IMR-90 (cell line): Measurements from ENCODE around the gene GNAZ. TPM values are rescaled to one million over a fixed set of nuclear protein-coding genes. Genes with fewer than 3 reads are reported as not detected.

Experiments
- ATAC-seq: fragments of 200-7000 bp; cut with Tn5 transposase; 2 replicates; pipeline ENCODE4 v1.9.1; 2020; ENCODE audit warnings: low read depth, mild to moderate bottlenecking, moderate library complexity
- BruUV-seq: library from RNA; stranded (reverse); fragments of 400-500 nt; replicated peaks from 2 replicates; lab custom pipeline; 2021; lab: Mats Ljungman, UMichigan
- CTCF ChIA-PET: fragments of 300-600 bp; formaldehyde crosslinking; extraction: SDS; loops from one replicate; lab custom pipeline; 2021; ENCODE audit warnings: antibody characterized with exemption; lab: Yijun Ruan, JAX
- POLR2A ChIA-PET: fragments of 300-600 bp; sonication (Branson Sonifier 250); formaldehyde crosslinking; loops from one replicate; lab custom pipeline; 2022; ENCODE audit warnings: antibody characterized with exemption; ENCODE audit not compliant: unreplicated experiment; lab: Charles Lee
- DNase-seq: peaks from one replicate; pipeline ENCODE4 v3.0.0; 2013
- H2AFZ ChIP-seq: replicated peaks from 2 replicates; pipeline ENCODE3; 2013; ENCODE audit warnings: low read length, mild to moderate bottlenecking; ENCODE audit not compliant: poor library complexity
- H2AK5ac ChIP-seq: 2 replicates; pipeline ENCODE4 v1.6.1; 2013; ENCODE audit warnings: low read depth, low read length, inconsistent platforms
- H2AK9ac ChIP-seq: replicated peaks from 2 replicates; pipeline ENCODE3; 2013; ENCODE audit warnings: mild to moderate bottlenecking, low read depth, low read length, moderate library complexity; ENCODE audit not compliant: poor library complexity
- H2BK120ac ChIP-seq: 2 replicates; pipeline ENCODE4 v1.6.1; 2013; ENCODE audit warnings: low read depth, low read length, inconsistent platforms
- H2BK15ac ChIP-seq: 3 replicates; pipeline ENCODE4 v1.6.1; 2013; ENCODE audit warnings: low read depth, low read length, inconsistent platforms
- H2BK20ac ChIP-seq: 2 replicates; pipeline ENCODE4 v1.6.1; 2013; ENCODE audit warnings: low read depth, mild to moderate bottlenecking, inconsistent platforms, low read length, moderate library complexity
- H2BK5ac ChIP-seq: 2 replicates; pipeline ENCODE4 v1.6.1; 2013; ENCODE audit warnings: mild to moderate bottlenecking, low read depth, low read length, inconsistent platforms; ENCODE audit not compliant: poor library complexity, severe bottlenecking
- H3K14ac ChIP-seq: replicated peaks from 2 replicates; pipeline ENCODE4 v1.6.1; 2013; ENCODE audit warnings: low read depth, low read length, inconsistent platforms
- H3K18ac ChIP-seq: 2 replicates; pipeline ENCODE4 v1.6.1; 2013; ENCODE audit warnings: low read depth, low read length, control low read depth
- H3K23ac ChIP-seq: 2 replicates; pipeline ENCODE4 v1.6.1; 2013; ENCODE audit warnings: low read depth, low read length, inconsistent platforms
- H3K27ac ChIP-seq: 2 replicates; pipeline ENCODE4 v1.5.1; 2013; ENCODE audit warnings: mild to moderate bottlenecking, control low read depth, low read length; ENCODE audit not compliant: insufficient read depth
- H3K27me3 ChIP-seq: 2 replicates; pipeline ENCODE4 v1.6.1; 2013; ENCODE audit warnings: low read length; ENCODE audit not compliant: control insufficient read depth, insufficient read depth
- H3K36me3 ChIP-seq: 2 replicates; pipeline ENCODE4 v1.6.1; 2013; ENCODE audit warnings: low read length, mixed read lengths; ENCODE audit not compliant: control insufficient read depth, insufficient read depth
- H3K4ac ChIP-seq: 2 replicates; pipeline ENCODE4 v1.6.1; 2013; ENCODE audit warnings: low read depth, low read length, inconsistent platforms
- H3K4me1 ChIP-seq: 2 replicates; pipeline ENCODE4 v1.6.1; 2013; ENCODE audit warnings: low read length, mixed read lengths; ENCODE audit not compliant: control insufficient read depth, insufficient read depth
- H3K4me2 ChIP-seq: 2 replicates; pipeline ENCODE4 v1.6.1; 2013; ENCODE audit warnings: low read depth, mild to moderate bottlenecking, control low read depth, low read length, moderate library complexity
- H3K4me3 ChIP-seq: 2 replicates; pipeline ENCODE4 v1.5.1; 2013; ENCODE audit warnings: low read depth, mild to moderate bottlenecking, control low read depth, low read length, moderate library complexity; ENCODE audit not compliant: insufficient read depth
- H3K56ac ChIP-seq: 2 replicates; pipeline ENCODE4 v1.6.1; 2013; ENCODE audit warnings: low read length, inconsistent platforms; ENCODE audit not compliant: insufficient read depth; ENCODE audit errors: extremely low read depth
- H3K79me1 ChIP-seq, 2 experiments: 2 replicates each; pipeline ENCODE4 v1.6.1; 2013; ENCODE audit warnings: low read length in 2 of 2, inconsistent platforms in 1 of 2, low read depth in 1 of 2
- H3K9ac ChIP-seq: 2 replicates; pipeline ENCODE4 v1.6.1; 2013; ENCODE audit warnings: low read depth, low read length, control low read depth
- H3K9me1 ChIP-seq: 2 replicates; pipeline ENCODE4 v1.6.1; 2013; ENCODE audit warnings: low read length, inconsistent platforms; ENCODE audit not compliant: insufficient read depth
- H3K9me3 ChIP-seq: 2 replicates; pipeline ENCODE4 v1.6.1; 2013; ENCODE audit warnings: low read length; ENCODE audit not compliant: control insufficient read depth, insufficient read depth
- H4K20me1 ChIP-seq: 2 replicates; pipeline ENCODE4 v1.6.1; 2013; ENCODE audit warnings: low read length, inconsistent platforms; ENCODE audit not compliant: insufficient read depth
- H4K5ac ChIP-seq: 2 replicates; pipeline ENCODE4 v1.6.1; 2013; ENCODE audit warnings: mild to moderate bottlenecking, low read depth, low read length, control low read depth
- H4K8ac ChIP-seq, 2 experiments: 2 replicates each; pipeline ENCODE4 v1.6.1; 2013; ENCODE audit warnings: low read depth in 2 of 2, low read length in 2 of 2, control low read depth in 1 of 2, inconsistent platforms in 1 of 2
- H4K91ac ChIP-seq: 2 replicates; pipeline ENCODE4 v1.6.1; 2013; ENCODE audit warnings: low read depth, low read length, inconsistent platforms; ENCODE audit not compliant: insufficient read depth
- BHLHE40 ChIP-seq: fragments of 150-350 bp; IDR thresholded peaks from 2 replicates; pipeline ENCODE4 v1.6.1; 2016; ENCODE audit warnings: mild to moderate bottlenecking, low read depth, low read length
- CEBPB ChIP-seq: IDR thresholded peaks from 2 replicates; pipeline ENCODE4 v1.6.1; 2012; ENCODE audit warnings: low read depth, low read length, improper control_type of control experiment
- CHD1 ChIP-seq: IDR thresholded peaks from 2 replicates; pipeline ENCODE4 v1.6.1; 2012; ENCODE audit warnings: low read depth, low read length, improper control_type of control experiment
- CTCF ChIP-seq: conservative IDR thresholded peaks from 2 replicates; pipeline ENCODE4 v1.5.1; 2012; ENCODE audit warnings: mild to moderate bottlenecking, low read depth, low read length, improper control_type of control experiment
- ELK1 ChIP-seq: fragments of 150-350 bp; IDR thresholded peaks from 2 replicates; pipeline ENCODE4 v1.6.1; 2016; ENCODE audit warnings: low read depth, mild to moderate bottlenecking, low read length, moderate library complexity, borderline replicate concordance
- FOS ChIP-seq: fragments of 150-350 bp; IDR thresholded peaks from 2 replicates; pipeline ENCODE4 v1.6.1; 2016; ENCODE audit warnings: low read depth, low read length
- MAFK ChIP-seq: IDR thresholded peaks from 2 replicates; pipeline ENCODE4 v1.6.1; 2012; ENCODE audit warnings: low read depth, low read length, improper control_type of control experiment
- MAZ ChIP-seq: IDR thresholded peaks from 2 replicates; pipeline ENCODE4 v1.6.1; 2012; ENCODE audit warnings: low read depth, mild to moderate bottlenecking, low read length, improper control_type of control experiment, moderate library complexity, borderline replicate concordance
- MXI1 ChIP-seq: IDR thresholded peaks from 2 replicates; pipeline ENCODE4 v1.6.1; 2012; ENCODE audit warnings: low read depth, mild to moderate bottlenecking, low read length, moderate library complexity, borderline replicate concordance
- NFE2L2 ChIP-seq: fragments of 150-350 bp; IDR thresholded peaks from 2 replicates; pipeline ENCODE4 v1.6.1; 2016; ENCODE audit warnings: low read depth, mild to moderate bottlenecking, low read length
- POLR2A ChIP-seq: IDR thresholded peaks from 2 replicates; pipeline ENCODE4 v1.6.1; 2012; ENCODE audit warnings: mild to moderate bottlenecking, low read depth, low read length
- RAD21 ChIP-seq: IDR thresholded peaks from 2 replicates; pipeline ENCODE4 v1.6.1; 2012; ENCODE audit warnings: low read length, improper control_type of control experiment
- RCOR1 ChIP-seq: IDR thresholded peaks from 2 replicates; pipeline ENCODE4 v1.6.1; 2012; ENCODE audit warnings: mild to moderate bottlenecking, low read length, improper control_type of control experiment; ENCODE audit not compliant: insufficient replicate concordance
- RFX5 ChIP-seq: IDR thresholded peaks from 2 replicates; pipeline ENCODE4 v1.8.0; 2012; ENCODE audit warnings: low read depth, mild to moderate bottlenecking, low read length, moderate library complexity
- SMC3 ChIP-seq: fragments of 150-350 bp; IDR thresholded peaks from 2 replicates; pipeline ENCODE4 v1.6.1; 2016; ENCODE audit warnings: low read depth, mild to moderate bottlenecking, antibody characterized with exemption, low read length, moderate library complexity
- USF2 ChIP-seq: fragments of 150-350 bp; IDR thresholded peaks from 2 replicates; pipeline ENCODE4 v1.6.1; 2017; ENCODE audit warnings: mild to moderate bottlenecking, antibody characterized with exemption, low read length, low read depth
- dilution Hi-C: fragments of 300-500 bp; cut with HindIII; formaldehyde crosslinking; loops from one replicate; pipeline ENCODE4 v1.14.3; 2018; ENCODE audit warnings: low sequenced_read_pairs; ENCODE audit not compliant: unreplicated experiment
- in situ Hi-C: fragments of 300-500 bp; cut with MboI; formaldehyde crosslinking; loops from 3 replicates; pipeline ENCODE4 v1.14.3; 2019; ENCODE audit warnings: low sequenced_read_pairs, inconsistent platforms, mixed read lengths
- intact Hi-C: fragments of 100-400 bp; cut with micrococcal nuclease; formaldehyde crosslinking; loops from 2 replicates; pipeline ENCODE4 v1.10.0; 2022
- polyA plus RNA-seq, 3 experiments: library from polyadenylated mRNA; depleted of rRNA; stranded (reverse); fragments of >200 nt; gene quantifications; 2 replicates each; pipeline ENCODE4 v1.2.3, GENCODE V29; 2012; ENCODE audit warnings: low replicate concordance in 1 of 3
- total RNA-seq: library from RNA; depleted of rRNA; stranded (reverse); fragments of >200 nt; gene quantifications from 2 replicates; pipeline ENCODE4 v1.2.3, GENCODE V29; 2012

The GNAZ gene
- total and polyA plus RNA-seq, 2 of the 4 experiments (the other 2 are of a cell fraction) = 1.5 to 2.5 TPM

DNA sequence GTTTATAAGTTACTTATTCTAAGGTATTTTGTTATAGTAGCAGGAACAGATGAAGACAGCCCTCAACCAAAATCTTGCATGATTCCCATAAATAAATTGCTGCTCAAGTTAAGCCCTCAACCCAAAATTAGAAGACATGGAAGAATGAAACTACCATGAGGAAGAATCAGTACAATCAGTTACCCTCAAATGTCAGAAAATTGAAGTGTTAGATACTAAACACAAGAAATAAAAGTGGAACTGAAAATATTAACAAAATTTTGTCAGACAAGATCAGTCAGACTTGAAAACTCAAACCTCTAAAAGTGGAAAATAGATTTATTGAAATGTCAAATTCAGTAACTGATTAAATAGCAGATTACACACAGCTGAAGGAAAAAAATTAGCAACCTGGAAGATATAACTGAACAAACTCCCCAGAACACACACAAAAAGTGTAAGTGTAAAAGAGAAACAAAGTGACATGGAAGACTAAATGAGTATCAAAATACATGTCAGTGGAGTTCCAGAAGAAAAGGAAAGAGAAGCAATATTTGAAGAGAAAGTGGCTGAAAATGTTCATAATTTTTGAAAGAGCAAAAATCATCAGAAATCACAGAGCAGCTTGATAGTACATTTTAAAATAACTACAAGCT lies 49.5 kb upstream of the GNAZ start:
- Histone ChIP-seq H2BK120ac (no peak overlapping the region), H3K36me3 (no peaks in the 10 kb centered on the region), H2BK5ac (no peak overlapping the region), H2BK20ac (no peak overlapping the region), H3K79me1 (no peaks in the 10 kb centered on the region), H4K20me1 (no peaks in the 10 kb centered on the region), H4K8ac (no peak overlapping the region), H4K5ac (no peak overlapping the region), H3K4me2 (no peak overlapping the region), H3K9me1 (no peaks in the 10 kb centered on the region), H3K27me3 (no peaks in the 10 kb centered on the region), H3K4me1 (no peaks in the 10 kb centered on the region), H3K27ac (no peak overlapping the region), H3K23ac (no peak overlapping the region), H3K9me3 (no peaks in the 10 kb centered on the region), H3K9ac (no peak overlapping the region), H3K56ac (no peak overlapping the region), H3K4ac (no peak overlapping the region), H2AK5ac (no peak overlapping the region), H2BK15ac (no peak overlapping the region), H3K4me3 (no peak overlapping the region), H2AFZ (no peak overlapping the region), H2AK9ac (no peak overlapping the region), H3K18ac (no peak overlapping the region), H3K14ac (no peak overlapping the region), H4K91ac (no peak overlapping the region)
- dilution Hi-C loops = no loop called here
- in situ Hi-C loops = no loop called here
- TF ChIP-seq RAD21 (no peak), ELK1 (no peak), CHD1 (no peak), MAZ (no peak), NFE2L2 (no peak), CEBPB (no peak), FOS (no peak), BHLHE40 (no peak), CTCF (no peak), RFX5 (no peak), POLR2A (no peak), USF2 (no peak), RCOR1 (no peak), MXI1 (no peak), MAFK (no peak), SMC3 (no peak)
- no TSS peak for BruUV-seq
- intact Hi-C loops = no loop called here
- ChIA-PET POLR2A (no interaction called here), CTCF (no interaction called here)
- no peak for DNase-seq
- ATAC-seq = no peak
